Vagina (tissue), 2 donors: ENCODE results near the gene MAP3K13. TPM values are rescaled to one million over a fixed set of nuclear protein-coding genes. Genes with fewer than 3 reads are reported as not detected.
"Not testable (repeated sequence)": the region's sequence is repeated elsewhere in the genome, so short reads cannot be mapped to it uniquely, and the experiment has no call there.

Source experiments
- DNase-seq, 2 donors: peaks; one replicate each; pipeline ENCODE4 v3.0.0-alpha.2; 2017; ENCODE audit errors: extremely low spot score in 2 of 2
- H3K27ac ChIP-seq: fragments of 200-600 bp; sonication (generic); one replicate; pipeline ENCODE4 v1.5.1; 2019
- H3K27me3 ChIP-seq: fragments of 200-600 bp; sonication (generic); one replicate; pipeline ENCODE4 v1.5.1; 2019
- H3K36me3 ChIP-seq, 2 donors: fragments of 200-600 bp; sonication (generic); one replicate each; pipeline ENCODE4 v1.5.1; 2017 to 2019
- H3K4me1 ChIP-seq: fragments of 200-600 bp; sonication (generic); one replicate; pipeline ENCODE4 v1.5.1; 2019
- H3K4me3 ChIP-seq, 2 donors: fragments of 200-600 bp; sonication (generic); 1 replicate in 1 of 2; 2 replicates in 1 of 2; pipeline ENCODE4 v1.5.1; 2016 to 2019
- H3K9me3 ChIP-seq: fragments of 200-600 bp; sonication (generic); one replicate; pipeline ENCODE4 v1.5.1; 2019
- POLR2A ChIP-seq, 2 donors: fragments of 450-650 bp; IDR thresholded peaks; one replicate each; pipeline ENCODE4 v1.6.1; 2017; ENCODE audit warnings: antibody characterized with exemption in 2 of 2, mild to moderate bottlenecking in 2 of 2, moderate library complexity in 2 of 2
- POLR2AphosphoS5 ChIP-seq, 2 donors: sonication (generic); formaldehyde crosslinking; IDR thresholded peaks; one replicate each; pipeline ENCODE4 v1.9.0; 2017; ENCODE audit warnings: antibody characterized with exemption in 2 of 2, mild to moderate bottlenecking in 2 of 2, low read depth in 1 of 2; ENCODE audit not compliant: insufficient read depth in 1 of 2
- intact Hi-C: fragments of 100-400 bp; cut with DNase I; formaldehyde crosslinking; loops from one replicate; pipeline ENCODE4 v1.15.1; 2023
- total RNA-seq: library from RNA; depleted of rRNA; stranded (reverse); fragments of >200 nt; gene quantifications from one replicate; pipeline ENCODE4 v1.2.3, GENCODE V29; 2016
- TF ChIP-seq, protein P1 (sequence below), 3 experiments: fragments of 450-650 bp in 2 of 3; fragments of 200-600 bp in 1 of 3; sonication (generic) in 1 of 3; IDR thresholded peaks; one replicate each; pipeline ENCODE4 v1.5.1; 2017 to 2019; ENCODE audit warnings: antibody characterized with exemption in 3 of 3, mild to moderate bottlenecking in 2 of 3, moderate library complexity in 2 of 3

The MAP3K13 gene
- total RNA-seq, 1 donor from 2014 or later: 8.3 TPM

GRCh38 chr3:185411133-185411532 is 48.2 kb downstream of the MAP3K13 start:
- no peaks in the 10 kb centered on the region for H3K4me1 ChIP-seq
- no peak overlapping the region for H3K4me3 ChIP-seq
- no peaks in the 10 kb centered on the region for H3K36me3 ChIP-seq
- TF ChIP-seq, protein P1, sequence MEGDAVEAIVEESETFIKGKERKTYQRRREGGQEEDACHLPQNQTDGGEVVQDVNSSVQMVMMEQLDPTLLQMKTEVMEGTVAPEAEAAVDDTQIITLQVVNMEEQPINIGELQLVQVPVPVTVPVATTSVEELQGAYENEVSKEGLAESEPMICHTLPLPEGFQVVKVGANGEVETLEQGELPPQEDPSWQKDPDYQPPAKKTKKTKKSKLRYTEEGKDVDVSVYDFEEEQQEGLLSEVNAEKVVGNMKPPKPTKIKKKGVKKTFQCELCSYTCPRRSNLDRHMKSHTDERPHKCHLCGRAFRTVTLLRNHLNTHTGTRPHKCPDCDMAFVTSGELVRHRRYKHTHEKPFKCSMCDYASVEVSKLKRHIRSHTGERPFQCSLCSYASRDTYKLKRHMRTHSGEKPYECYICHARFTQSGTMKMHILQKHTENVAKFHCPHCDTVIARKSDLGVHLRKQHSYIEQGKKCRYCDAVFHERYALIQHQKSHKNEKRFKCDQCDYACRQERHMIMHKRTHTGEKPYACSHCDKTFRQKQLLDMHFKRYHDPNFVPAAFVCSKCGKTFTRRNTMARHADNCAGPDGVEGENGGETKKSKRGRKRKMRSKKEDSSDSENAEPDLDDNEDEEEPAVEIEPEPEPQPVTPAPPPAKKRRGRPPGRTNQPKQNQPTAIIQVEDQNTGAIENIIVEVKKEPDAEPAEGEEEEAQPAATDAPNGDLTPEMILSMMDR (IDR thresholded peaks at IDR 0.05): no peak
- TF ChIP-seq POLR2AphosphoS5 (IDR thresholded peaks at IDR 0.05; ENCODE audit: insufficient read depth in 1 of 2, low read depth in 1 of 2) (no peak), POLR2A (IDR thresholded peaks at IDR 0.05) (no peak)
- no peak for DNase-seq
- no peak overlapping the region for H3K27ac ChIP-seq
- H3K27me3 ChIP-seq: no peaks in the 10 kb centered on the region
- intact Hi-C loops: no loop called here
- H3K9me3 ChIP-seq: no peaks in the 10 kb centered on the region

DNA sequence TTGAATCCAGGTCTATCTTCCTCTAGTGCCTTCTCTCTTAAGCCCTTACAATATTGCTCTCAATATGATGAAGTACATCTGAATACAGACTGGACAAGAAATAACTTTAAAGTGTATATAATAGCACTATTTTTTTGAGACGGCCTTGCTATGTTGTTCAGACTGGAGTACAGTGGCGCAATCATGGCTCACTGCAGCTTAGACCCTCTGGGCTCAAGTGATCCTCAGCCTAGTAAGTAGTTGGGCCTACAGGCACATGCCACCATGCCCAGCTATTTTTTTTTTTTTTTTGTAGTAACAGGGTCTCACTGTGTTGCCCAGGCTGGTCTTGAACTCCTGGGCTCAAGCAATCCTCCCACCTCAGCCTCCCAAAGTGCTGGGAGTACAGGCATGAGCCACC is 53.6 kb downstream of the MAP3K13 start:
- no peak for DNase-seq
- intact Hi-C loops: no loop called here
- Histone ChIP-seq H3K27ac (no peak overlapping the region), H3K9me3 (no peaks in the 10 kb centered on the region), H3K27me3 (no peaks in the 10 kb centered on the region), H3K36me3 (no peaks in the 10 kb centered on the region), H3K4me1 (no peaks in the 10 kb centered on the region), H3K4me3 (no peak overlapping the region)
- TF ChIP-seq, protein P1 (IDR thresholded peaks at IDR 0.05): no peak
- TF ChIP-seq POLR2AphosphoS5 (IDR thresholded peaks at IDR 0.05; ENCODE audit: insufficient read depth in 1 of 2, low read depth in 1 of 2) (no peak), POLR2A (IDR thresholded peaks at IDR 0.05) (no peak)

GRCh38 chr3:185418561-185418977 is 55.6 kb downstream of the MAP3K13 start:
- H3K36me3 ChIP-seq, H3K4me1 ChIP-seq, DNase-seq, H3K27me3 ChIP-seq, intact Hi-C loops, H3K4me3 ChIP-seq, H3K9me3 ChIP-seq, H3K27ac ChIP-seq: not testable (repeated sequence)

- no peak for DNase-seq
- Histone ChIP-seq H3K4me1 (no peaks in the 10 kb centered on the region), H3K27ac (no peak overlapping the region), H3K9me3 (no peaks in the 10 kb centered on the region), H3K36me3 (no peaks in the 10 kb centered on the region), H3K4me3 (no peak overlapping the region), H3K27me3 (no peaks in the 10 kb centered on the region)
- TF ChIP-seq POLR2A (IDR thresholded peaks at IDR 0.05) (no peak), POLR2AphosphoS5 (IDR thresholded peaks at IDR 0.05; ENCODE audit: insufficient read depth in 1 of 2, low read depth in 1 of 2) (no peak)
- TF ChIP-seq, protein P1 (IDR thresholded peaks at IDR 0.05): no peak
- intact Hi-C loops: no loop called here
These were observed 57.8 kb downstream of the MAP3K13 start for GRCh38 chr3:185420762-185421161.

- no peak overlapping the region for H3K4me3 ChIP-seq
- DNase-seq: no peak
- intact Hi-C loops: no loop called here
- no peaks in the 10 kb centered on the region for H3K36me3 ChIP-seq
- no peaks in the 10 kb centered on the region for H3K4me1 ChIP-seq
- H3K27ac ChIP-seq: no peak overlapping the region
- TF ChIP-seq POLR2AphosphoS5 (IDR thresholded peaks at IDR 0.05; ENCODE audit: insufficient read depth in 1 of 2, low read depth in 1 of 2) (no peak), POLR2A (IDR thresholded peaks at IDR 0.05) (no peak)
- TF ChIP-seq, protein P1 (IDR thresholded peaks at IDR 0.05): no peak
- no peaks in the 10 kb centered on the region for H3K9me3 ChIP-seq
- no peaks in the 10 kb centered on the region for H3K27me3 ChIP-seq
These were observed 58.8 kb downstream of the MAP3K13 start for GRCh38 chr3:185421577-185422232.
